ENCODE results near the gene ARHGAP23.
A peak's percentile ranks its signal among the peaks of the same experiment; 100 is the strongest.

Gene ARHGAP23, protein sequence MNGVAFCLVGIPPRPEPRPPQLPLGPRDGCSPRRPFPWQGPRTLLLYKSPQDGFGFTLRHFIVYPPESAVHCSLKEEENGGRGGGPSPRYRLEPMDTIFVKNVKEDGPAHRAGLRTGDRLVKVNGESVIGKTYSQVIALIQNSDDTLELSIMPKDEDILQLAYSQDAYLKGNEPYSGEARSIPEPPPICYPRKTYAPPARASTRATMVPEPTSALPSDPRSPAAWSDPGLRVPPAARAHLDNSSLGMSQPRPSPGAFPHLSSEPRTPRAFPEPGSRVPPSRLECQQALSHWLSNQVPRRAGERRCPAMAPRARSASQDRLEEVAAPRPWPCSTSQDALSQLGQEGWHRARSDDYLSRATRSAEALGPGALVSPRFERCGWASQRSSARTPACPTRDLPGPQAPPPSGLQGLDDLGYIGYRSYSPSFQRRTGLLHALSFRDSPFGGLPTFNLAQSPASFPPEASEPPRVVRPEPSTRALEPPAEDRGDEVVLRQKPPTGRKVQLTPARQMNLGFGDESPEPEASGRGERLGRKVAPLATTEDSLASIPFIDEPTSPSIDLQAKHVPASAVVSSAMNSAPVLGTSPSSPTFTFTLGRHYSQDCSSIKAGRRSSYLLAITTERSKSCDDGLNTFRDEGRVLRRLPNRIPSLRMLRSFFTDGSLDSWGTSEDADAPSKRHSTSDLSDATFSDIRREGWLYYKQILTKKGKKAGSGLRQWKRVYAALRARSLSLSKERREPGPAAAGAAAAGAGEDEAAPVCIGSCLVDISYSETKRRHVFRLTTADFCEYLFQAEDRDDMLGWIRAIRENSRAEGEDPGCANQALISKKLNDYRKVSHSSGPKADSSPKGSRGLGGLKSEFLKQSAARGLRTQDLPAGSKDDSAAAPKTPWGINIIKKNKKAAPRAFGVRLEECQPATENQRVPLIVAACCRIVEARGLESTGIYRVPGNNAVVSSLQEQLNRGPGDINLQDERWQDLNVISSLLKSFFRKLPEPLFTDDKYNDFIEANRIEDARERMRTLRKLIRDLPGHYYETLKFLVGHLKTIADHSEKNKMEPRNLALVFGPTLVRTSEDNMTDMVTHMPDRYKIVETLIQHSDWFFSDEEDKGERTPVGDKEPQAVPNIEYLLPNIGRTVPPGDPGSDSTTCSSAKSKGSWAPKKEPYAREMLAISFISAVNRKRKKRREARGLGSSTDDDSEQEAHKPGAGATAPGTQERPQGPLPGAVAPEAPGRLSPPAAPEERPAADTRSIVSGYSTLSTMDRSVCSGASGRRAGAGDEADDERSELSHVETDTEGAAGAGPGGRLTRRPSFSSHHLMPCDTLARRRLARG (N-terminal part only)

GRCh38 chr17:38428112-38428642, at the start of gene ARHGAP23:
Gene ARHGAP23 (plus strand): TSS chr17:38428464. CDS start chr17:38428486, 22 bp downstream.
- peak; percentile 20 for DNase-seq (ENCODE audit: low read depth)

DNA sequence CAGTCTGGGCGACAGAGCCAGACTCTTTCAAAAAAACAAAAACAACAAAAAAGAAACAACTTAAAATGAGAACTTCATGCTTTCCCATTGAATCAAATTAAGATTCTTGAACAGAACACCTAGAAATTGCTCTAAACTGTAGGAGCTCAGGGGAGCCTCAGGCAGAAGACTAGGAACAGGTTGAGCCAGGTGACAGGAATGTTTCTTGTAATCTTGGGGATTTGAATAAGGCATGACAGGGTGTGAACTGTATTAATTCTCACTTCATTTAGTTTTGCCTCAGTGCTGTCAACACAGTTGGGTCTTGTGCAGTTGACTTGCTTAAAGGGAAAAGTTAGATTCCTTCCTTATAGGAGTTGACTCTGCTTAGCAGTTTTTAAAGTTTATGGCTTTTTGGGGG, 48.8 kb upstream of the ARHGAP23 start:
- DNase-seq (ENCODE audit: low read depth) = no peak

- DNase-seq (ENCODE audit: low read depth) = no peak
Observed at GRCh38 chr17:38395090-38395489, 33.2 kb upstream of the ARHGAP23 start.

- DNase-seq (ENCODE audit: low read depth) = no peak
Observed at GRCh38 chr17:38397227-38397626, 31.0 kb upstream of the ARHGAP23 start.

DNA sequence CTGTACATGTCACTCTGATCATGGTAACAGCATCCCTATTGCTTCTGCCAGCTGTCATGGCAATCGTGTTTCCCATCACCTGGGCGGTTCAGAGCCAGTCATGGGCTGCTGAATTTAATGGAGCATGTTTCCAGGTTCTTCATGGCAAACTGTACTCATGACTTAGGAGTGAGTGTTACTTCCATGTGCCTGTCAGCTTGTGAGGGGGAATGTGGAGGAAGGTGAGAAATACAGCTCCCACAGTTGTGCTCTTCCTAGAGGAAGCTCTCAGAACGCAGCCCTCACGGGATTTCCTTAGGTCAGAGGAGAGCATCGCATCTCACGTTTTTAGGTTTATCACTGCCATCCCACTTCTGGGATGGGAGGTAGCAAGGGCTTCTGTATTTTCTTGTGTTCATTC, 28.0 kb upstream of the ARHGAP23 start:
- no peak for DNase-seq (ENCODE audit: low read depth)

DNA sequence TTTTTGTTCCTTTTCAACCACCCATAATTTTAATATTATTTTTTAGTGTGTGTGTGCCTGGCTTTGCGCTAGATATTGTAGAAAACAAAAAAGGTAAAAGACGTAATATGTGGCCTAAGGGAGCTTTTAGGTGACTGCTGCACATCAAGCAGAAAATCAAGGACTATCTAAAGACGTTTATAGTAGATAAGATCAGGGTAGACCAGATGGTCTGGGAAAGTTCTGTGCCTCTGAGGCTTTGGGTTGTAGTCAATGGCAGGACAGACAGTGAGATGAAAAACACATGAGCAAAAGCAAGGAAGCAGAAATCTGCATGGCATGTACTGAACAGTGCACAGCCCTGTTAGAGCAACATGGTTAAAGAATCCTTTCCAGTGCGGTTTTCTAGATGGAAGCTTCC, 26.8 kb upstream of the ARHGAP23 start:
- DNase-seq (ENCODE audit: low read depth) = no peak

- DNase-seq (ENCODE audit: low read depth) = no peak
Observed at GRCh38 chr17:38402897-38403296, 25.4 kb upstream of the ARHGAP23 start.

DNA sequence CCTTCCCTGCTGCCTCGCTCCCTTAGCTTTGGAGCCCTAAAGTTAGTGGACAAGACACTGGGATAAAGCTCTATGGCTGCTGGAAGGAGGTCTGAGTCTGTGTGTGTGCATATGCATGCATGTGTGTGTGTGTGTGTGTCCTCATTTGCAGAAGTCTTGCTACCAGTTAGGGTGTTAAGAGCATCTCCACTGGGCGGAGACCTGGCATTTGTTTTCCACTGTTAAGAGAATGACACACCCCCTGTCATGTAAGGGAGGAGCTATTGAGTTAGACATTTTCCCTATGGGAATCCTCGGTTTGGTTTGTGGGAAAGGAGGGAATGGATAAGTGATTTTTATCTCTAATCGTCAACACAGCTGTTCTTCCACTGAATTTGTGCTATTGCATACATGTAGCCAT, 24.8 kb upstream of the ARHGAP23 start:
- no peak for DNase-seq (ENCODE audit: low read depth)

DNA sequence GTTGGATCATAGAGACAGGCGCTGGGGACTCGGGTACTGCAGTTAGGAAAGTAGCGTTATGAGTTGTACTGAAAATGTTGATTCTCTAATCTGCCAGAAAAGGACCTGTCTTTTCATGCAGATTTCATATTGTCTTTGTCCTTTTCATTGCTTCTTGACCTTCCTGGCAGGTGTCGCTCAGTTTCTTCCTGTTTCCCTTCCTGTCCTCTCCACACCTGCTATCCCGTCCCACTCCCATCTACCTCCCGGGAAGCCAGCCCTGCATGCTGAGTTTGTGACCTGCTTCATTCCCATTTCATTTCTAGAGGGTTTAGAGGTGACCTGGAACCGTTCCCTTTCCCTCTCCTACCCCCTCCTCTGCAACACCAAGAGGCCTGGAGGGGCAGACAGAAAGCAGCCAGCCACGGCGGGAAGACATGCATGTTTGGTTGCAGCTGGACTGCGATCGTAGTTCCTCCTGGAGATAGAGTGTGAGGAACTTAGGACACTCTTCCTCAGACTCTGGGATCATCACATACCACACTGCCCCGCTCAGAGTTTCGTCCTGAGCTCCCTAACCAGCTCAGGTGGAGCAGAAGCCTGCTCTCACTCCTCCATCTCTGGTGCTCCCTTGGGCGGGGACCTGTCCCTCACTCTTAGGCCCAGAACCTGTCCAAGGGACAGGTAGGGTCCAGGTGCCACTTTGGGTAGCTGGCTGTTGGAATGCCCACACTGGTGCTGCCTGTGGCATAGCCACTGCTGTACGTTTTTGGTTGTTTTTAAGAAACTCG, 23.9 kb upstream of the ARHGAP23 start:
- DNase-seq (ENCODE audit: low read depth) = no peak

DNA sequence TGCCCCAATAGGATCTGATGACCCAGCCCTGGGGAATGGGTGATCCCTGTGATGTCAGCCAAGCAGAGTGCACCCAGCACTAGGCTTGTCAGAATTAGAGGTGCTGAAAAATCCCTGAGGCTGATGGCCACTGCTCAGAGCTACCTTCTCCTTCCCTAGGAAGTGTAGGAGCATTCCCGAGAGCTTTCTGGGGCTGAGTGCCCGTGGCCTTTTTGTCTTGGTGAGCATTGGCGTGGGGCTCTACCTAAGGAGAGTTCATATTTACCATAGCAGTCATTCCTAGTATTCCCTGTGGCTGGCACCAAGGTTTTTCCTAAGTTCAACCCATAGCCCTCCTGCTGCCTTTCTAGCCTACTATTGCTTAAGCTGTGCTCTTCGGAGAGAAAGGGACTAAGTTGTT, 22.6 kb upstream of the ARHGAP23 start:
- no peak for DNase-seq (ENCODE audit: low read depth)

GRCh38 chr17:38410201-38410600, 18.1 kb upstream of the ARHGAP23 start:
- DNase-seq (ENCODE audit: low read depth) = no peak

- no peak for DNase-seq (ENCODE audit: low read depth)
Observed at GRCh38 chr17:38415250-38416194, 12.7 kb upstream of the ARHGAP23 start.

- DNase-seq (ENCODE audit: low read depth) = no peak
Observed at GRCh38 chr17:38416840-38417209, 11.4 kb upstream of the ARHGAP23 start.

- no peak for DNase-seq (ENCODE audit: low read depth)
Observed at GRCh38 chr17:38417210-38417951, 10.9 kb upstream of the ARHGAP23 start.

- no peak for DNase-seq (ENCODE audit: low read depth)
Observed at GRCh38 chr17:38418062-38418692, 10.1 kb upstream of the ARHGAP23 start.

GRCh38 chr17:38418693-38419507, 9.4 kb upstream of the ARHGAP23 start:
- DNase-seq (ENCODE audit: low read depth) = no peak

- DNase-seq (ENCODE audit: low read depth) = no peak
Observed at GRCh38 chr17:38419508-38419981, 8.7 kb upstream of the ARHGAP23 start.

DNA sequence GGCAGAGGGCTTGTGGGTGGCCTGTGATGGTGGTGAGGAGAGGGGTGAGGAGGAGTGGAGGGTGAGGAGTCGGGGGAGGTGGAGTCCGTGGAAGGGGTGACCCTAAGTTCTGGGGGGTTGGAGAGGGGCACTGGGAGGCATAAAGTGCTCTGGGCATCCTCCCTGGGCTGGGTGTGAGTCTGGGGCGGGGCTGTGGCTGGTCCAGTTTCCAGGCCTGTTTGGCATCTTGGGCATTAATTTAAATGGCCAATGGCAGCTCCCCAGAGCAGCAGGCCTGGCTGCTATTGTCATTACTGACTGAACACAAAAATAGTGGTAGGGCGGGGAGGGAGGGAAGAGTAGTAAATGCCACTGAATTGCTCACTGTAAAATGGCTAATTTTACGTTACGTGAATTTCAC, 7.7 kb upstream of the ARHGAP23 start:
- no peak for DNase-seq (ENCODE audit: low read depth)
